Peyer's patch (tissue), 4 donors: ENCODE data around the gene TPRG1L. TPM values are rescaled to one million over a fixed set of nuclear protein-coding genes. Genes with fewer than 3 reads are reported as not detected.
"Not testable (repeated sequence)": the region's sequence is repeated elsewhere in the genome, so short reads cannot be mapped to it uniquely, and the experiment has no call there.

Experiments used
- DNase-seq, 3 donors: peaks; one replicate each; pipeline ENCODE4 v3.0.0-alpha.2; 2017 to 2019
- H3K27ac ChIP-seq, 4 donors: fragments of 200-600 bp; sonication (generic); one replicate each; pipeline ENCODE4 v1.5.1; 2016 to 2019
- H3K27me3 ChIP-seq, 2 donors: fragments of 200-600 bp; sonication (generic); one replicate each; pipeline ENCODE4 v1.5.1; 2019
- H3K36me3 ChIP-seq, 3 donors: fragments of 200-600 bp; sonication (generic); one replicate each; pipeline ENCODE4 v1.5.1; 2016 to 2019
- H3K4me1 ChIP-seq, 4 donors: fragments of 200-600 bp; sonication (generic); one replicate each; pipeline ENCODE4 v1.5.1; 2016 to 2019
- H3K4me3 ChIP-seq, 4 donors: fragments of 200-600 bp; sonication (generic); 1 replicate in 3 of 4; 2 replicates in 1 of 4; pipeline ENCODE4 v1.5.1; 2016 to 2019; ENCODE audit warnings: mild to moderate bottlenecking in 1 of 4
- H3K9me3 ChIP-seq, 4 donors: fragments of 200-600 bp; sonication (generic); one replicate each; pipeline ENCODE4 v1.5.1; 2016 to 2019; ENCODE audit warnings: mild to moderate bottlenecking in 1 of 4
- CTCF ChIP-seq, 6 experiments: fragments of 450-650 bp in 4 of 6; fragments of 200-600 bp in 2 of 6; sonication (generic) in 1 of 6; IDR thresholded peaks; one replicate each; pipeline ENCODE4 v1.5.1; 2017 to 2019; ENCODE audit warnings: antibody characterized with exemption in 6 of 6, mild to moderate bottlenecking in 3 of 6, moderate library complexity in 1 of 6
- POLR2A ChIP-seq, 2 donors: fragments of 450-650 bp; IDR thresholded peaks; one replicate each; pipeline ENCODE4 v1.5.1; 2017; ENCODE audit warnings: antibody characterized with exemption in 2 of 2, mild to moderate bottlenecking in 2 of 2, moderate library complexity in 2 of 2
- total RNA-seq, 4 donors: library from RNA; depleted of rRNA; stranded (reverse); fragments of >200 nt; gene quantifications; one replicate each; pipeline ENCODE4 v1.1.0, GENCODE V29; 2016

TPRG1L gene
- total RNA-seq, 4 donors from 2014 or later: 16.5 to 93.9 (median 71.3) TPM

- TF ChIP-seq POLR2A (IDR thresholded peaks at IDR 0.05) (no peak), CTCF (IDR thresholded peaks at IDR 0.05) (no peak)
- DNase-seq: no peak
- H3K27ac ChIP-seq: no peak overlapping the region
- H3K27me3 ChIP-seq: no peaks in the 10 kb centered on the region
- H3K4me1 ChIP-seq: no peaks in the 10 kb centered on the region
- no peaks in the 10 kb centered on the region for H3K9me3 ChIP-seq
- no peaks in the 10 kb centered on the region for H3K36me3 ChIP-seq
- H3K4me3 ChIP-seq: no peak overlapping the region
These were observed 45.9 kb upstream of the TPRG1L start for GRCh38 chr1:3578906-3579305.

GRCh38 chr1:3579626-3580025 is 45.2 kb upstream of the TPRG1L start:
- TF ChIP-seq CTCF (IDR thresholded peaks at IDR 0.05) (no peak), POLR2A (IDR thresholded peaks at IDR 0.05) (no peak)
- no peaks in the 10 kb centered on the region for H3K9me3 ChIP-seq
- H3K36me3 ChIP-seq: no peaks in the 10 kb centered on the region
- DNase-seq: no peak
- H3K4me1 ChIP-seq: no peaks in the 10 kb centered on the region
- H3K4me3 ChIP-seq: no peak overlapping the region
- H3K27ac ChIP-seq: no peak overlapping the region
- no peaks in the 10 kb centered on the region for H3K27me3 ChIP-seq

- Histone ChIP-seq H3K27ac (no peak overlapping the region), H3K36me3 (no peaks in the 10 kb centered on the region), H3K4me1 (no peaks in the 10 kb centered on the region), H3K27me3 (no peaks in the 10 kb centered on the region), H3K4me3 (no peak overlapping the region), H3K9me3 (no peaks in the 10 kb centered on the region)
- DNase-seq: no peak
- TF ChIP-seq CTCF (IDR thresholded peaks at IDR 0.05) (no peak), POLR2A (IDR thresholded peaks at IDR 0.05) (no peak)
These were observed 44.6 kb upstream of the TPRG1L start for GRCh38 chr1:3580231-3580630.

- no peaks in the 10 kb centered on the region for H3K9me3 ChIP-seq
- no peak for TF ChIP-seq POLR2A (IDR thresholded peaks at IDR 0.05)
- TF ChIP-seq CTCF (IDR thresholded peaks at IDR 0.05): no peak
- H3K4me1 ChIP-seq: no peaks in the 10 kb centered on the region
- H3K36me3 ChIP-seq: no peaks in the 10 kb centered on the region
- H3K4me3 ChIP-seq: no peak overlapping the region
- H3K27ac ChIP-seq: no peak overlapping the region
- H3K27me3 ChIP-seq: no peaks in the 10 kb centered on the region
- no peak for DNase-seq
These were observed 43.3 kb upstream of the TPRG1L start for GRCh38 chr1:3581296-3582036.

- H3K36me3 ChIP-seq, DNase-seq, H3K27ac ChIP-seq, H3K9me3 ChIP-seq, H3K4me3 ChIP-seq, H3K4me1 ChIP-seq, H3K27me3 ChIP-seq: not testable (repeated sequence)
These were observed 41.1 kb upstream of the TPRG1L start for GRCh38 chr1:3583751-3584150.

GRCh38 chr1:3584915-3585314 is 39.9 kb upstream of the TPRG1L start:
- Histone ChIP-seq H3K27ac (no peak overlapping the region), H3K4me3 (no peak overlapping the region), H3K9me3 (no peaks in the 10 kb centered on the region), H3K27me3 (no peaks in the 10 kb centered on the region), H3K36me3 (no peaks in the 10 kb centered on the region), H3K4me1 (no peaks in the 10 kb centered on the region)
- TF ChIP-seq POLR2A (IDR thresholded peaks at IDR 0.05): no peak
- no peak for TF ChIP-seq CTCF (IDR thresholded peaks at IDR 0.05)
- DNase-seq: no peak

GRCh38 chr1:3585353-3585868 is 39.4 kb upstream of the TPRG1L start:
- H3K4me1 ChIP-seq, H3K27me3 ChIP-seq, DNase-seq, H3K27ac ChIP-seq, H3K4me3 ChIP-seq, H3K36me3 ChIP-seq, H3K9me3 ChIP-seq: not testable (repeated sequence)
